Measurements from ENCODE around the gene LPIN1. TPM values are rescaled to one million over a fixed set of nuclear protein-coding genes. Genes with fewer than 3 reads are reported as not detected.

Gene LPIN1
- total and polyA plus RNA-seq, 2 of the 8 experiments (the other 6 are each of a cell fraction or from before 2014, with no cell fraction given) = 4.3 to 9.8 TPM

DNA sequence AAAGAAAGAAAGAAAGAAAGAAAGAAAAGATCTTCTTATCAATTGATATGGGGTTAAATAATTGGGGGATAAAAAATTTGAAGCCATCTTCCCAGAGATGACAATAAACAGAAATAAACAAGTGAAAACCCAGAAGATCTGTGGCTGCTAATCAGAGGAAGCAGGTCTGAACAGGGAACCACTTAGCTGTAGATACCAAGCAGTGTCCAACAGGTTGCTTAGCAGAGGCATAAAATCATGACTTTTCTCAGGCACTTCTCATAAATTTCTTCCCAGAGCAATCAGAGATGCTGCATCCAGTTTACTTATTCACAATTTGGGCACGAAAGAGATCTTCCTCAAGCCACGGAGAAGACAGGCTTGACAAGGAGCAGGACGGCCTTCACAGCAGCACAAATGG is 5.7 kb upstream of the LPIN1 start:
- H2BK15ac ChIP-seq (ENCODE audit: low read length) = no peak overlapping the region
- H3K9me3 ChIP-seq (ENCODE audit: insufficient read depth in 2 of 2, low read depth in 1 of 2, low read length in 1 of 2) = no peaks in the 10 kb centered on the region
- no peak overlapping the region for H3K18ac ChIP-seq (ENCODE audit: extremely low read depth, low read length)
- H3K79me1 ChIP-seq (ENCODE audit: low read depth, low read length) = no peaks in the 10 kb centered on the region
- H2BK120ac ChIP-seq (replicated peaks; ENCODE audit: low read depth, low read length) = no peak overlapping the region
- H3K79me2 ChIP-seq (ENCODE audit: control insufficient read depth in 1 of 2, insufficient read depth in 2 of 2, low read length in 2 of 2) = no peaks in the 10 kb centered on the region
- H4K8ac ChIP-seq (ENCODE audit: extremely low read depth, insufficient read depth, low read length) = no peak overlapping the region
- no peak overlapping the region for H3K9ac ChIP-seq (replicated peaks in 1 of 4; ENCODE audit: extremely low read depth in 1 of 4, low read depth in 3 of 4, low read length in 3 of 4)
- WGBS, 2 experiments (ENCODE audit: extremely low coverage in 1 of 2, insufficient coverage in 1 of 2, insufficient read length in 1 of 2, insufficient replicate concordance in 2 of 2, low coverage in 1 of 2, low lambda C conversion rate in 2 of 2, missing lambda C conversion rate in 1 of 2) = 92% methylated on average over 3 of the region's 3 CpGs; no CpG with 5 or more reads in 1 of the 2 experiments
- no peak overlapping the region for H2BK5ac ChIP-seq (ENCODE audit: low read depth, low read length)
- H2BK20ac ChIP-seq (ENCODE audit: low read length) = no peak overlapping the region
- POLR2A ChIA-PET (ENCODE audit: partially characterized antibody) = interaction anchor here (1.4 kb wide), 1 partner anchor 45 kb away, joined by 4 read pairs; no protein-coding TSS in a partner anchor
- no peak overlapping the region for H3K4me2 ChIP-seq (ENCODE audit: insufficient read depth in 1 of 2, low read depth in 2 of 2, low read length in 2 of 2)
- no peaks in the 10 kb centered on the region; the same call in 1 of the 2 replicates for H3K23me2 ChIP-seq (ENCODE audit: low read depth, low read length)
- TF ChIP-seq BRCA1 (IDR thresholded peaks at IDR 0.05; ENCODE audit: low read depth, low read length) (no peak), SRF (IDR thresholded peaks at IDR 0.05; ENCODE audit: low read depth, low read length) (no peak), BCL11A (IDR thresholded peaks at IDR 0.05; ENCODE audit: low read depth in 2 of 2, low read length in 2 of 2) (no peak), TAF7 (optimal IDR thresholded peaks at IDR 0.05; ENCODE audit: borderline replicate concordance, low read depth, low read length) (no peak), HDAC6 (IDR thresholded peaks at IDR 0.05; ENCODE audit: low read depth, low read length) (no peak), KDM5A (IDR thresholded peaks at IDR 0.05; ENCODE audit: low read length) (no peak), RXRA (IDR thresholded peaks at IDR 0.05; ENCODE audit: insufficient read depth, low read depth, low read length) (no peak), ZNF274 (IDR thresholded peaks at IDR 0.05; ENCODE audit: borderline replicate concordance, extremely low read depth, low read length) (no peak)
- TF ChIP-seq, protein P1, sequence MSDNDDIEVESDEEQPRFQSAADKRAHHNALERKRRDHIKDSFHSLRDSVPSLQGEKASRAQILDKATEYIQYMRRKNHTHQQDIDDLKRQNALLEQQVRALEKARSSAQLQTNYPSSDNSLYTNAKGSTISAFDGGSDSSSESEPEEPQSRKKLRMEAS (IDR thresholded peaks at IDR 0.05) = no peak
- FAIRE-seq (no peak), DNase-seq (ENCODE audit: low read depth in 1 of 2, low spot score in 2 of 2) (no peak)
- no peak overlapping the region for H4K91ac ChIP-seq (replicated peaks; ENCODE audit: insufficient read length, low read length)
- CTCF ChIA-PET (ENCODE audit: partially characterized antibody) = interaction anchor here (0.6 to 10.4 kb wide), 16 partner anchors 12 to 150 kb away, joined by 3 to 217 read pairs (median 6); no protein-coding TSS in a partner anchor
- no peak overlapping the region for H3K23ac ChIP-seq (ENCODE audit: insufficient read length)
- H3K27ac ChIP-seq (ENCODE audit: low read depth, low read length) = no peak overlapping the region
- H3K56ac ChIP-seq (replicated peaks; ENCODE audit: insufficient read length, low read depth, low read length) = no peak overlapping the region
- peaks cover 3 to 19% (median 14%) of the 10 kb centered on the region in 4 experiments for H3K4me1 ChIP-seq (replicated peaks in 1 of 4; ENCODE audit: control insufficient read depth in 3 of 4, insufficient read depth in 4 of 4, low read length in 3 of 4)
- H3K4ac ChIP-seq (replicated peaks; ENCODE audit: insufficient read length, low read depth, low read length) = no peak overlapping the region
- H3K14ac ChIP-seq (ENCODE audit: insufficient read length) = no peak overlapping the region
- no peak overlapping the region for H3K4me3 ChIP-seq (ENCODE audit: extremely low read depth in 1 of 4, insufficient read depth in 2 of 4, low read depth in 3 of 4, low read length in 4 of 4)
- no peak overlapping the region for H4K5ac ChIP-seq (ENCODE audit: insufficient read length, low read depth, low read length)
- H3K27me3 ChIP-seq (replicated peaks in 1 of 4; ENCODE audit: control insufficient read depth in 3 of 4, extremely low read depth in 1 of 4, insufficient read depth in 3 of 4, low read length in 3 of 4) = peaks cover 0 to 2% (median 0%) of the 10 kb centered on the region in 4 experiments; a peak in 2 of 7 replicates
- H2BK12ac ChIP-seq (ENCODE audit: low read depth, low read length) = no peak overlapping the region
- H2AK5ac ChIP-seq (ENCODE audit: low read depth, low read length) = no peak overlapping the region
- H3K36me3 ChIP-seq (ENCODE audit: control insufficient read depth in 2 of 4, insufficient read depth in 4 of 4, low read length in 3 of 4) = no peaks in the 10 kb centered on the region
- no peaks in the 10 kb centered on the region for H4K20me1 ChIP-seq (replicated peaks in 1 of 2; ENCODE audit: control insufficient read depth in 1 of 2, insufficient read depth in 2 of 2, low read length in 2 of 2)
- no peak overlapping the region for H2AFZ ChIP-seq (ENCODE audit: low read length)

Measured in H1 (cell line).